Transverse colon (tissue), 4 donors: Measurements from ENCODE around the gene NPR3. TPM values are rescaled to one million over a fixed set of nuclear protein-coding genes. Genes with fewer than 3 reads are reported as not detected.

Experiments used
- DNase-seq: peaks from one replicate; pipeline ENCODE4 v3.0.0-alpha.2; 2019
- H3K27ac ChIP-seq, 4 donors: fragments of 200-600 bp; sonication (generic); 2 replicates each; pipeline ENCODE4 v1.5.1; 2016 to 2018; ENCODE audit warnings: inconsistent platforms in 4 of 4
- H3K27me3 ChIP-seq: fragments of 200-600 bp; sonication (generic); 2 replicates; pipeline ENCODE4 v1.5.1; 2017; ENCODE audit warnings: inconsistent platforms
- H3K36me3 ChIP-seq, 4 donors: fragments of 200-600 bp; sonication (generic); 2 replicates each; pipeline ENCODE4 v1.5.1; 2017 to 2019; ENCODE audit warnings: inconsistent platforms in 4 of 4
- H3K4me1 ChIP-seq, 4 donors: fragments of 200-600 bp; sonication (generic); 2 replicates each; pipeline ENCODE4 v1.5.1; 2017 to 2020; ENCODE audit warnings: inconsistent platforms in 4 of 4
- H3K4me3 ChIP-seq, 4 donors: fragments of 200-600 bp; sonication (generic); 1 replicate in 1 of 4; 2 replicates in 3 of 4; pipeline versions ENCODE4 v1.5.1 to v1.6.1; 2017 to 2019; ENCODE audit warnings: inconsistent platforms in 4 of 4
- H3K9me3 ChIP-seq, 2 donors: fragments of 200-600 bp; sonication (generic); 2 replicates each; pipeline ENCODE4 v1.5.1; 2017 to 2019; ENCODE audit warnings: inconsistent platforms in 2 of 2
- EP300 ChIP-seq: sonication (generic); formaldehyde crosslinking; IDR thresholded peaks from one replicate; pipeline ENCODE4 v1.6.1; 2017; ENCODE audit warnings: antibody characterized with exemption, low read depth
- POLR2A ChIP-seq: fragments of 450-650 bp; IDR thresholded peaks from one replicate; pipeline ENCODE4 v1.6.1; 2016; ENCODE audit warnings: antibody characterized with exemption, mild to moderate bottlenecking, moderate library complexity
- POLR2AphosphoS5 ChIP-seq, 3 donors: sonication (generic); formaldehyde crosslinking; IDR thresholded peaks; one replicate each; pipeline ENCODE4 v1.6.1; 2016; ENCODE audit warnings: antibody characterized with exemption in 3 of 3
- WGBS, 2 donors: methylation state at CpG; one replicate each; pipeline ENCODE4 v1.1.5; 2018; ENCODE audit warnings: low coverage in 1 of 2; 5-methylcytosine and 5-hydroxymethylcytosine counted together
- in situ Hi-C, 4 donors: fragments of 200-750 bp; cut with MboI; loops; one replicate each; pipeline versions ENCODE4 v1.15.0 to v1.15.1; 2017; ENCODE audit warnings: low sequenced_read_pairs in 3 of 4, low pct_ligation_motif_present in 1 of 4, low pct_unique_long_range_greater_than_20kb in 1 of 4
- intact Hi-C: fragments of 100-400 bp; cut with DNase I; formaldehyde crosslinking; loops from one replicate; pipeline ENCODE4 v1.15.1; 2023; ENCODE audit warnings: low total_unique reads
- total RNA-seq, 4 donors: library from RNA; depleted of rRNA; stranded (reverse); fragments of >200 nt; gene quantifications; one replicate each; pipeline ENCODE4 v1.1.0, GENCODE V29; 2016
- TF ChIP-seq, protein P1 (sequence below), 5 experiments: fragments of 200-600 bp in 3 of 5; fragments of 450-650 bp in 2 of 5; sonication (generic) in 3 of 5; IDR thresholded peaks; 1 replicate in 2 of 5; 2 replicates in 3 of 5; pipeline ENCODE4 v1.5.1; 2016 to 2017; ENCODE audit warnings: antibody characterized with exemption in 5 of 5, inconsistent platforms in 3 of 5, mild to moderate bottlenecking in 2 of 5, moderate library complexity in 1 of 5

NPR3 gene
- total RNA-seq, 4 donors from 2014 or later = 0.60 to 19.8 (median 3.8) TPM

DNA sequence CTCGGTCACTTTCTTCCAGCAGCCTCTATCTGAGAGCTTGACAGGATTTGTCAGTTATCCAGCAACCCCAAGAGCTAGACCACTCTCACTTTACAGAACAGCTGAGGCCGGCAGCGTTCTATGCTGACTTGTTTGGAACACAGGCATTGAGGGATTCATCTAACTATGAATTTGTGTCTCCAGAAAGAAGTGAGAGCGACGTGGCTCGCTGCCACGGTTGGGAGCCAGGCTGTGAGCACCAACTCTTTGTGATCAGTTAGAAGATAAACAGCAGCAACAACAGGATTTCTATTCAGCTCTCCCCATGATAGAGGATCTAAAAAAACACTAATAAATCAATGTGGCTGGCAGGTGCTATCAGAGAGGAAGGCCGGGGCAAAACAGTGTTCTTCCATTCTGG lies 58.6 kb downstream of the NPR3 start:
- DNase-seq = no peak
- WGBS, 2 donors = 79 to 83% methylated on average over 3 to 8 of the region's 8 CpGs
- TF ChIP-seq, protein P1, sequence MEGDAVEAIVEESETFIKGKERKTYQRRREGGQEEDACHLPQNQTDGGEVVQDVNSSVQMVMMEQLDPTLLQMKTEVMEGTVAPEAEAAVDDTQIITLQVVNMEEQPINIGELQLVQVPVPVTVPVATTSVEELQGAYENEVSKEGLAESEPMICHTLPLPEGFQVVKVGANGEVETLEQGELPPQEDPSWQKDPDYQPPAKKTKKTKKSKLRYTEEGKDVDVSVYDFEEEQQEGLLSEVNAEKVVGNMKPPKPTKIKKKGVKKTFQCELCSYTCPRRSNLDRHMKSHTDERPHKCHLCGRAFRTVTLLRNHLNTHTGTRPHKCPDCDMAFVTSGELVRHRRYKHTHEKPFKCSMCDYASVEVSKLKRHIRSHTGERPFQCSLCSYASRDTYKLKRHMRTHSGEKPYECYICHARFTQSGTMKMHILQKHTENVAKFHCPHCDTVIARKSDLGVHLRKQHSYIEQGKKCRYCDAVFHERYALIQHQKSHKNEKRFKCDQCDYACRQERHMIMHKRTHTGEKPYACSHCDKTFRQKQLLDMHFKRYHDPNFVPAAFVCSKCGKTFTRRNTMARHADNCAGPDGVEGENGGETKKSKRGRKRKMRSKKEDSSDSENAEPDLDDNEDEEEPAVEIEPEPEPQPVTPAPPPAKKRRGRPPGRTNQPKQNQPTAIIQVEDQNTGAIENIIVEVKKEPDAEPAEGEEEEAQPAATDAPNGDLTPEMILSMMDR (IDR thresholded peaks at IDR 0.05) = no peak
- no peak for TF ChIP-seq EP300
- TF ChIP-seq POLR2A = no peak
- TF ChIP-seq POLR2AphosphoS5 (IDR thresholded peaks at IDR 0.05) = no peak
- Histone ChIP-seq H3K4me1 (no peaks in the 10 kb centered on the region), H3K27me3 (no peaks in the 10 kb centered on the region), H3K36me3 (no peaks in the 10 kb centered on the region), H3K9me3 (no peaks in the 10 kb centered on the region), H3K27ac (no peak overlapping the region), H3K4me3 (no peak overlapping the region)
- in situ Hi-C loops = no loop called here
- intact Hi-C loops = no loop called here

DNA sequence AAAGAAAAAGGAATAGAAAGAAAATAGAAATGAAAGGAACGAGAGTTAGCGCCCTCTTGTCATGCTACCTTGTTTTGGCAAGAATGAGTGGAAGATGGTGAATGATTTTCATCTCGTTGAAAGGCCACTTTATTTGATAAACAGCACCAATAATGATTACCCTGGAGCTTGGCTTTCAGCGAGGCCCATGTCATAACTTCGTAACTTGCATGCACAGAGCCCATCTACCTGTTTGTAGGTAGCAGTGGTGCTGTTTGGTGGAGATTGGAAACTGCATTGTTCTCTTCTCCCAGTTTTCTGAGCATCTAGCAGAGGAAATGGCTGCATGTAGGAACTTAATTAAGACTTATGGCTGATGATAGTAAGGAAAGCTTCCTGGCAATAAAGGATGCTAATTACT lies 59.3 kb downstream of the NPR3 start:
- Histone ChIP-seq H3K9me3 (no peaks in the 10 kb centered on the region), H3K27ac (no peak overlapping the region), H3K27me3 (no peaks in the 10 kb centered on the region), H3K36me3 (no peaks in the 10 kb centered on the region), H3K4me3 (no peak overlapping the region), H3K4me1 (no peaks in the 10 kb centered on the region)
- no peak for TF ChIP-seq POLR2A
- TF ChIP-seq EP300 = no peak
- TF ChIP-seq, protein P1 (IDR thresholded peaks at IDR 0.05) = no peak
- in situ Hi-C loops = no loop called here
- intact Hi-C loops = no loop called here
- WGBS, 2 donors = 72 to 73% methylated on average over 5 of the region's 5 CpGs
- no peak for DNase-seq

- H3K4me1 ChIP-seq = no peaks in the 10 kb centered on the region
- 79 to 81% methylated on average over 6 to 9 of the region's 9 CpGs for WGBS, 2 donors
- no peaks in the 10 kb centered on the region for H3K36me3 ChIP-seq
- in situ Hi-C loops = no loop called here
- no peak overlapping the region for H3K4me3 ChIP-seq
- H3K9me3 ChIP-seq = no peaks in the 10 kb centered on the region
- intact Hi-C loops = no loop called here
- DNase-seq = no peak
- no peaks in the 10 kb centered on the region for H3K27me3 ChIP-seq
- no peak overlapping the region for H3K27ac ChIP-seq
- TF ChIP-seq, protein P1 (IDR thresholded peaks at IDR 0.05) = no peak
- no peak for TF ChIP-seq POLR2A
- no peak for TF ChIP-seq EP300
- TF ChIP-seq POLR2AphosphoS5 (IDR thresholded peaks at IDR 0.05) = no peak
Measured at GRCh38 chr5:32771037-32771436, 59.9 kb downstream of the NPR3 start.

DNA sequence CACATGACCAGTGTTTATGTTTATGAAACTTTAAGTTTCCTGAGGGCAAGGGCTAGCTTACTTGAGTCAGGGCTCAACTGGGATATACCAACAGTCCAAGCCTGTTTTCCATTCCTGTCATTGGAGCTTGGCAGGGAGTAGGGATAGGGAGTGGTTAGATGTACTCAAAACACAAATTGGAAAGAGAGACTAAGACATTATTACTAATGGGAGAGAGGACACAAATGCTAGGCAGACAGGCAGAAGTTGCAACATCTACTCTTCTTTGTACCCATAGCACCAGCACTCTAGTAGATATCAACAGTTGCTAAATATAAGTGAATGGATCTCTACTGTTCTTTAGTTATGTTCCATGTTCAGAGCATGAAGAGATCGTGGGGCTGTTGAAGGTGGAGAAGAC lies 62.8 kb downstream of the NPR3 start:
- H3K9me3 ChIP-seq = no peaks in the 10 kb centered on the region
- TF ChIP-seq POLR2AphosphoS5 (IDR thresholded peaks at IDR 0.05) (no peak), EP300 (no peak), POLR2A (no peak)
- TF ChIP-seq, protein P1 (IDR thresholded peaks at IDR 0.05) = no peak
- H3K4me1 ChIP-seq = no peaks in the 10 kb centered on the region
- in situ Hi-C loops = no loop called here
- DNase-seq = no peak
- H3K27me3 ChIP-seq = no peaks in the 10 kb centered on the region
- WGBS, 2 donors = 67 to 74% methylated on average over 1 of the region's 1 CpG
- intact Hi-C loops = no loop called here
- H3K27ac ChIP-seq = no peak overlapping the region
- no peak overlapping the region for H3K4me3 ChIP-seq
- no peaks in the 10 kb centered on the region for H3K36me3 ChIP-seq
